ENCODE data around the gene S100A10. TPM values are rescaled to one million over a fixed set of nuclear protein-coding genes. Genes with fewer than 3 reads are reported as not detected.
A peak's percentile ranks its signal among the peaks of the same experiment; 100 is the strongest.

The S100A10 gene
- total and polyA plus RNA-seq, 11 donors = 55.5 to 403 (median 196) TPM

DNA sequence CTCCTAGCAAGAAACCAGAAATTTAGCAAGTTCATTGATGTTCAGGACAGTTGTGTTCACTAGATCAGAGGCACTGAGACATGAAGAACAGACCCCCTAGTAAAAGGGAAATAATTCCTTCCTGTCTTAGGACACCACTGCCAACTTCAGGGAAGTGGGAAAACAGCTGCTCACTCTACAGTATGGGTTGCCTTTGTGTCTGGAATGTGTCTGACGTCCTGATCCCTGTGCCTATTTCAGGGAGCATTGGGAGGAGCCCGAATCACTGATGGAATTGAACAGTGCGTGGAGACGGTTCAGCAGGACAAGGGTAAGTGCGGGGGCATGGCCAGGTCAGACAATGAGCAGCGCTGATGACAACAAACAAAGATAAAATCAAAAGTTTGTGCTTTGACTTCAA lies 22.1 kb upstream of the S100A10 start:
- no peak for ATAC-seq
- Histone ChIP-seq H3K4me1 (peaks cover 0 to 4% (median 0%) of the 10 kb centered on the region in 12 donors), H3K9me3 (no peaks in the 10 kb centered on the region), H3K4me3 (no peak overlapping the region), H3K36me3 (no peaks in the 10 kb centered on the region), H3K27me3 (no peaks in the 10 kb centered on the region), H3K27ac (no peak overlapping the region)
- TF ChIP-seq, protein P1, sequence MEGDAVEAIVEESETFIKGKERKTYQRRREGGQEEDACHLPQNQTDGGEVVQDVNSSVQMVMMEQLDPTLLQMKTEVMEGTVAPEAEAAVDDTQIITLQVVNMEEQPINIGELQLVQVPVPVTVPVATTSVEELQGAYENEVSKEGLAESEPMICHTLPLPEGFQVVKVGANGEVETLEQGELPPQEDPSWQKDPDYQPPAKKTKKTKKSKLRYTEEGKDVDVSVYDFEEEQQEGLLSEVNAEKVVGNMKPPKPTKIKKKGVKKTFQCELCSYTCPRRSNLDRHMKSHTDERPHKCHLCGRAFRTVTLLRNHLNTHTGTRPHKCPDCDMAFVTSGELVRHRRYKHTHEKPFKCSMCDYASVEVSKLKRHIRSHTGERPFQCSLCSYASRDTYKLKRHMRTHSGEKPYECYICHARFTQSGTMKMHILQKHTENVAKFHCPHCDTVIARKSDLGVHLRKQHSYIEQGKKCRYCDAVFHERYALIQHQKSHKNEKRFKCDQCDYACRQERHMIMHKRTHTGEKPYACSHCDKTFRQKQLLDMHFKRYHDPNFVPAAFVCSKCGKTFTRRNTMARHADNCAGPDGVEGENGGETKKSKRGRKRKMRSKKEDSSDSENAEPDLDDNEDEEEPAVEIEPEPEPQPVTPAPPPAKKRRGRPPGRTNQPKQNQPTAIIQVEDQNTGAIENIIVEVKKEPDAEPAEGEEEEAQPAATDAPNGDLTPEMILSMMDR (IDR thresholded peaks at IDR 0.05) = no peak
- TF ChIP-seq POLR2A (IDR thresholded peaks at IDR 0.05) = no peak
- intact Hi-C loops (cut with DNase I) = no loop called here
- no peak for DNase-seq
- 26 to 41% (median 35%) methylated on average over 6 of the region's 6 CpGs for WGBS, 4 donors

GRCh38 chr1:152014943-152015342 lies 21.3 kb upstream of the S100A10 start:
- H3K4me1 ChIP-seq = peaks cover 0 to 4% (median 0%) of the 10 kb centered on the region in 12 donors
- no peak overlapping the region for H3K27ac ChIP-seq
- 95 to 100% (median 97%) methylated on average over 1 of the region's 1 CpG for WGBS, 4 donors
- ATAC-seq = no peak
- no peaks in the 10 kb centered on the region for H3K27me3 ChIP-seq
- no peak for TF ChIP-seq POLR2A (IDR thresholded peaks at IDR 0.05)
- TF ChIP-seq, protein P1 (IDR thresholded peaks at IDR 0.05) = no peak
- DNase-seq = no peak
- intact Hi-C loops (cut with DNase I) = no loop called here
- H3K4me3 ChIP-seq = no peak overlapping the region
- no peaks in the 10 kb centered on the region for H3K9me3 ChIP-seq
- no peaks in the 10 kb centered on the region for H3K36me3 ChIP-seq

GRCh38 chr1:152013664-152014237 lies 20.1 kb upstream of the S100A10 start:
- DNase-seq (peak in 2 of 5 donors; percentile 36 to 50), ATAC-seq (no peak)
- H3K27me3 ChIP-seq = peaks cover 0 to 3% (median 0%) of the 10 kb centered on the region in 9 donors
- H3K36me3 ChIP-seq = no peaks in the 10 kb centered on the region
- no peak overlapping the region for H3K4me3 ChIP-seq
- whole genome bisulfite sequencing, 4 donors = 16 to 27% (median 20%) methylated on average over 3 of the region's 3 CpGs
- peaks cover 0 to 4% (median 0%) of the 10 kb centered on the region in 12 donors for H3K4me1 ChIP-seq
- no peak overlapping the region for H3K27ac ChIP-seq
- H3K9me3 ChIP-seq = no peaks in the 10 kb centered on the region
- intact Hi-C loops (cut with DNase I) = no loop called here
- TF ChIP-seq, protein P1 (IDR thresholded peaks at IDR 0.05) = peak; percentile 20 to 60 (median 48)
- TF ChIP-seq POLR2A (IDR thresholded peaks at IDR 0.05) = no peak

DNA sequence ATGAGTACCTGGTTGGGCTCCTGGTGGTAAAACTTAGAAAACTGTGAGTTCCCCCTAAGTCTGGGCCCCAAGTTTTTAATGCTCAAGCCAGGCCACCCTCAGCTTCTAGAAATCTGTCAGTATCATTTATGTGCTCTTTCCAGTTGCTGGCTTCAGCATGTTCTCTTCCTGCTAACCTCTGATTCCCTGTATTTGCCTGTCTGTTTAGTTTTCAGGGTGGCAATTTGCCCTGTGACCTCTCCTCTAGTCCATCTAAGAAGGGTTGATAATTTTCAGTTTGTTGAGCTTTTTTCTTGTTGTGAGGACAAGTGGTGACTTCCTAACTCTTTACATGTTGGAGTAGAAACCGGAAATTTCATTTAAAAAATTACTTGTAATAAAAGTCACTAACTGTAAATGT lies 16.0 kb upstream of the S100A10 start:
- Histone ChIP-seq H3K9me3 (no peaks in the 10 kb centered on the region), H3K36me3 (no peaks in the 10 kb centered on the region), H3K4me1 (no peaks in the 10 kb centered on the region), H3K27ac (no peak overlapping the region), H3K27me3 (peaks cover 0 to 3% (median 0%) of the 10 kb centered on the region in 9 donors), H3K4me3 (no peak overlapping the region)
- 93 to 97% (median 94%) methylated on average over 1 of the region's 1 CpG for WGBS, 4 donors
- DNase-seq (no peak), ATAC-seq (no peak)
- intact Hi-C loops (cut with DNase I) = loop anchor here in 1 of 10 donors (10.0 kb wide), 1 partner anchor 245 kb away; the partner anchor contains the start of gene MRPL9
- no peak for TF ChIP-seq POLR2A (IDR thresholded peaks at IDR 0.05)
- TF ChIP-seq, protein P1 (IDR thresholded peaks at IDR 0.05) = no peak

All from heart left ventricle (tissue), 16 donors.